HEK293T (cell line): Measurements from ENCODE around the gene SLC4A1.

Experiments used
- ARNT ChIP-seq: fragments of 450-650 bp; IDR thresholded peaks from 2 replicates; pipeline ENCODE4 v1.6.1; 2017; ENCODE audit warnings: mild to moderate bottlenecking
- BHLHE40 ChIP-seq: fragments of 450-650 bp; IDR thresholded peaks from 2 replicates; pipeline ENCODE4 v1.6.1; 2016; ENCODE audit warnings: mild to moderate bottlenecking, moderate library complexity, borderline replicate concordance
- CTBP1 ChIP-seq: fragments of 450-650 bp; IDR thresholded peaks from 2 replicates; pipeline ENCODE4 v1.6.1; 2016; ENCODE audit warnings: borderline replicate concordance
- ELF4 ChIP-seq: fragments of 450-650 bp; IDR thresholded peaks from 2 replicates; pipeline ENCODE4 v1.6.1; 2017; ENCODE audit warnings: antibody characterized with exemption
- FOXM1 ChIP-seq: fragments of 450-650 bp; IDR thresholded peaks from 2 replicates; pipeline ENCODE4 v1.6.1; 2017; ENCODE audit warnings: mild to moderate bottlenecking, borderline replicate concordance
- HDGF ChIP-seq: fragments of 450-650 bp; IDR thresholded peaks from 2 replicates; pipeline ENCODE4 v1.6.1; 2017; ENCODE audit warnings: antibody characterized with exemption, borderline replicate concordance
- L3MBTL2 ChIP-seq: fragments of 450-650 bp; conservative IDR thresholded peaks from 2 replicates; pipeline ENCODE4 v1.6.1; 2016; ENCODE audit warnings: mild to moderate bottlenecking
- NFRKB ChIP-seq: fragments of 450-650 bp; IDR thresholded peaks from 2 replicates; pipeline ENCODE4 v1.6.1; 2016; ENCODE audit warnings: mild to moderate bottlenecking, moderate library complexity
- SP1 ChIP-seq: fragments of 450-650 bp; IDR thresholded peaks from 2 replicates; pipeline ENCODE4 v1.6.1; 2017
- SUZ12 ChIP-seq: fragments of 450-650 bp; IDR thresholded peaks from 2 replicates; pipeline ENCODE4 v1.6.1; 2016; ENCODE audit warnings: mild to moderate bottlenecking
- TARDBP ChIP-seq: fragments of 450-650 bp; IDR thresholded peaks from 2 replicates; pipeline ENCODE4 v1.6.1; 2016
- ZNF384 ChIP-seq: fragments of 450-650 bp; IDR thresholded peaks from 2 replicates; pipeline ENCODE4 v1.6.1; 2016
- TF ChIP-seq, protein P1 (sequence below): fragments of 450-650 bp; IDR thresholded peaks from 2 replicates; pipeline ENCODE4 v1.6.1; 2016

DNA sequence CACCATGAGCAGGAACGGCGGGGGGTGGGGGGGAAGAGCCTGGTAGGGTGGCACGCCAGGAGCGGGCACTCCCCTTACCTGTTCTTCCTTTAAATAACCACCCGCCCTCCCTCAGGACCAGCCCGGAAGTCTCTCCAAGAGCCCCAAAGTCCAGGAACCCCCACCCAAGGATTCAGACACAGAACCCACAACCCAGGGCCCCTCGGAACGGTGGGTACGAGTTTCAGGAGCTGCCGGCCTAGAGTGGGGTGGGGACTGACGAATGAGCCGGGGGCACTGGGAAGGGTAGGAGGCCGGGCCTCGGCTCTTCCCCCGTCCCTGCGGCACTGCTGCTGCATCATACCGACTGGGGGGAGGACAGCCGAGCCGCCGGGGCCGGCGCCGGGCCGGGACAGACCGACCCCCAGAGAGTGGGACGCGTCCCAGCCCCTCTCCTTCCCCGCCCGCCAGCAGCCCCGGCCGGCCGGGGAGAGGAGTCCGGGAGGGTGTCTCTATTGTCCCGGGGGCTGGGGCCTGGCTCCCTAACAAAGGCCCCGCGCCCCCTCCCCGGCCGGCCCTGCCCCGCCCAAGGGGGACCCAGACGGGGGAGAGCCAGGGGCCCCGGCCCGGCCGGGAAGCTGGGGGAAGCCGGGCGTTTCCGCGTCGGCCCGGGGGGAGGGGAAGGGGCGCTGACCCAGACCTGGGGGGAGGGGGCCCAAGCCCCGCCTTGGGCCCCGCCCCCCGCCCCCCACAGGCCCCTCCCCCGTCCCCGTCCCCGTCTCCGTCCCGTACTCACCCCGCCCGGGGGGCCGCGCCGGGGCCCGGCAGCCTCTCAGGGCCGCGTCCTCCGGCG lies 69.0 kb downstream of the SLC4A1 start:
- TF ChIP-seq ZNF384 (no peak), SP1 (no peak), CTBP1 (no peak), FOXM1 (no peak), BHLHE40 (no peak), TARDBP (no peak), NFRKB (no peak), SUZ12 (no peak), ELF4 (no peak), L3MBTL2 (no peak), HDGF (no peak), ARNT (no peak)
- TF ChIP-seq, protein P1, sequence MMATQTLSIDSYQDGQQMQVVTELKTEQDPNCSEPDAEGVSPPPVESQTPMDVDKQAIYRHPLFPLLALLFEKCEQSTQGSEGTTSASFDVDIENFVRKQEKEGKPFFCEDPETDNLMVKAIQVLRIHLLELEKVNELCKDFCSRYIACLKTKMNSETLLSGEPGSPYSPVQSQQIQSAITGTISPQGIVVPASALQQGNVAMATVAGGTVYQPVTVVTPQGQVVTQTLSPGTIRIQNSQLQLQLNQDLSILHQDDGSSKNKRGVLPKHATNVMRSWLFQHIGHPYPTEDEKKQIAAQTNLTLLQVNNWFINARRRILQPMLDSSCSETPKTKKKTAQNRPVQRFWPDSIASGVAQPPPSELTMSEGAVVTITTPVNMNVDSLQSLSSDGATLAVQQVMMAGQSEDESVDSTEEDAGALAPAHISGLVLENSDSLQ, result no peak
